ENCODE data around the gene IKZF1. TPM values are rescaled to one million over a fixed set of nuclear protein-coding genes. Genes with fewer than 3 reads are reported as not detected.

Gene IKZF1
- total RNA-seq, 1 donor from 2014 or later, result 2.1 TPM

- Histone ChIP-seq H3K4me1 (ENCODE audit: control insufficient read depth in 3 of 3, insufficient read depth in 3 of 3, low read length in 3 of 3) (no peaks in the 10 kb centered on the region), H3K4me3 (ENCODE audit: low read length in 3 of 3) (no peak overlapping the region), H3K9me3 (ENCODE audit: control insufficient read depth in 3 of 3, low read length in 3 of 3) (no peaks in the 10 kb centered on the region), H3K27ac (ENCODE audit: low read depth, low read length) (no peak overlapping the region), H3K36me3 (ENCODE audit: control insufficient read depth in 3 of 3, insufficient read depth in 3 of 3, low read length in 3 of 3) (no peaks in the 10 kb centered on the region), H3K9ac (ENCODE audit: low read depth in 1 of 3, low read length in 3 of 3) (no peak overlapping the region), H3K27me3 (ENCODE audit: control insufficient read depth in 3 of 3, insufficient read depth in 3 of 3, low read length in 3 of 3) (peaks cover 4 to 26% (median 7%) of the 10 kb centered on the region in 3 donors)
Observed at GRCh38 chr7:50317697-50318669, 13.5 kb downstream of the IKZF1 start.

DNA sequence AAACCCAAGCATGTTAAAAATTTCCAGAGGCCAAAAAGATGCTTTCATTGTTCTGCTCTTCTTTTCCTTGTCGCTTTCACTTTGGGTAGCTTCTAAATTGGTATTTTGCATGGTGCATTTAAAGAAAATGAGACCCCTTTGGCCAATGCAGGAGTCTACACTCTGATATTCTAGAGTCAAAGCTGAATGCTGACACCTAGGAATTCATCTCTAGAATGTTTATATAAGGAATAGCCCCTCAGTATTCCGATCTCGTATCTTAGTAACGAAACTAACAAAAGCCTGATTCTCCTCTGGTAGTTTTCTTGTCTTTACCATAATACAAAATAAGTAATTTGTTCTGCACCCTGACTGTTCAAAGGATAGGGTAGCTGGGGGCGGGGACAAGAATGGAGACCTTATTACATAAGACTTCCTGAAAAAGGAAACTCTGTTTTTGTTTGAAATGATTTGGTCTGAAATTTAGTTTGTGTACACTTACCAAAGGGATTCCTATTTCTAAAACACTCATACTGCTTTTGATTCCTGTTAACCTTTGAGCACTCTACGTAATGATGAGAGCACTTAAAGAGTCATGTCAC, 17.1 kb downstream of the IKZF1 start:
- Histone ChIP-seq H3K4me1 (ENCODE audit: control insufficient read depth in 3 of 3, insufficient read depth in 3 of 3, low read length in 3 of 3) (no peaks in the 10 kb centered on the region), H3K4me3 (ENCODE audit: low read length in 3 of 3) (no peak overlapping the region), H3K9ac (ENCODE audit: low read depth in 1 of 3, low read length in 3 of 3) (no peak overlapping the region), H3K27me3 (ENCODE audit: control insufficient read depth in 3 of 3, insufficient read depth in 3 of 3, low read length in 3 of 3) (peaks cover 0 to 5% (median 0%) of the 10 kb centered on the region in 3 donors), H3K27ac (ENCODE audit: low read depth, low read length) (no peak overlapping the region), H3K9me3 (ENCODE audit: control insufficient read depth in 3 of 3, low read length in 3 of 3) (no peaks in the 10 kb centered on the region), H3K36me3 (ENCODE audit: control insufficient read depth in 3 of 3, insufficient read depth in 3 of 3, low read length in 3 of 3) (no peaks in the 10 kb centered on the region)

- Histone ChIP-seq H3K9me3 (ENCODE audit: control insufficient read depth in 3 of 3, low read length in 3 of 3) (no peaks in the 10 kb centered on the region), H3K9ac (ENCODE audit: low read depth in 1 of 3, low read length in 3 of 3) (no peak overlapping the region), H3K27me3 (ENCODE audit: control insufficient read depth in 3 of 3, insufficient read depth in 3 of 3, low read length in 3 of 3) (peaks cover 0 to 5% (median 5%) of the 10 kb centered on the region in 3 donors), H3K36me3 (ENCODE audit: control insufficient read depth in 3 of 3, insufficient read depth in 3 of 3, low read length in 3 of 3) (no peaks in the 10 kb centered on the region), H3K4me1 (ENCODE audit: control insufficient read depth in 3 of 3, insufficient read depth in 3 of 3, low read length in 3 of 3) (no peaks in the 10 kb centered on the region), H3K27ac (ENCODE audit: low read depth, low read length) (no peak overlapping the region), H3K4me3 (ENCODE audit: low read length in 3 of 3) (no peak overlapping the region)
Observed at GRCh38 chr7:50324113-50324512, 19.6 kb downstream of the IKZF1 start.

DNA sequence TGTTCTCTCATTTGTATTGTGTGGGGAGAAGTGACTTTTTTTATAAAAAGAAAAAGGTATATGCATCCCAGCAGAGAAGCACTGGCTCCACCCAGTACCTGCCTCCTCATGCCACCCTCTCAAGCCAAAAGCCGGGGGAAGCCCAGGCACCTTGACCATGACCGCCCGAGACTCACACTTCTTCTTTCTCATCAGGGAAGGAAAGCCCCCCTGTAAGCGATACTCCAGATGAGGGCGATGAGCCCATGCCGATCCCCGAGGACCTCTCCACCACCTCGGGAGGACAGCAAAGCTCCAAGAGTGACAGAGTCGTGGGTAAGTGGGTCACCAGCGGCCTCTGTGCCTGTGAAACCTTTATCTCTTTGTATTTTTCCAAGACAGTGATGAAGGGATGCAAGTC, 22.9 kb downstream of the IKZF1 start:
- Histone ChIP-seq H3K9me3 (ENCODE audit: control insufficient read depth in 3 of 3, low read length in 3 of 3) (no peaks in the 10 kb centered on the region), H3K4me3 (ENCODE audit: low read length in 3 of 3) (no peak overlapping the region), H3K27me3 (ENCODE audit: control insufficient read depth in 3 of 3, insufficient read depth in 3 of 3, low read length in 3 of 3) (peaks cover 0 to 5% (median 5%) of the 10 kb centered on the region in 3 donors), H3K27ac (ENCODE audit: low read depth, low read length) (no peak overlapping the region), H3K36me3 (ENCODE audit: control insufficient read depth in 3 of 3, insufficient read depth in 3 of 3, low read length in 3 of 3) (no peaks in the 10 kb centered on the region), H3K4me1 (ENCODE audit: control insufficient read depth in 3 of 3, insufficient read depth in 3 of 3, low read length in 3 of 3) (peaks cover 0 to 4% (median 0%) of the 10 kb centered on the region in 3 donors), H3K9ac (ENCODE audit: low read depth in 1 of 3, low read length in 3 of 3) (no peak overlapping the region)

DNA sequence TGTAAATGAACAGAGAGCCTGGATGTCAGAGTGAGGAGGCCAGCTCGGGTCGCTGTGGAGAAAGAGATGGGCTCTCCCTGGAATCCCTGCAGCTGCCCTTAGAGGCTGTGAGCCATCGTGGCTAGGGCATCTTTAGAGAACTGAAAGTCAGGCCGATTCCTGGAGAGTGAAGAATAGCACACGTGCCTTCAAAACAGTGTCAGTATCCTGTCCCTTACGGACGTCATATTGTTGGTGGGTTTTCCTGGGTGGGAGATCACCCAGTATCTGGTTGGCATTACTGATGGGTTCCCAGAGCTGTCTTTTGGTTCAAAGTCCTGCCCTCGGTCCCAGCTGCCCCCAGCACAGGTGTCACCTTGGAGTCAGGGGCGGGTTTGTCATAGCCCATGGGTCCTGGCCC, 25.3 kb downstream of the IKZF1 start:
- H3K4me1 ChIP-seq (ENCODE audit: control insufficient read depth in 3 of 3, insufficient read depth in 3 of 3, low read length in 3 of 3), result peaks cover 0 to 4% (median 0%) of the 10 kb centered on the region in 3 donors
- no peaks in the 10 kb centered on the region for H3K9me3 ChIP-seq (ENCODE audit: control insufficient read depth in 3 of 3, low read length in 3 of 3)
- no peak overlapping the region for H3K9ac ChIP-seq (ENCODE audit: low read depth in 1 of 3, low read length in 3 of 3)
- H3K27me3 ChIP-seq (ENCODE audit: control insufficient read depth in 3 of 3, insufficient read depth in 3 of 3, low read length in 3 of 3), result peaks cover 0 to 5% (median 4%) of the 10 kb centered on the region in 3 donors
- no peak overlapping the region for H3K27ac ChIP-seq (ENCODE audit: low read depth, low read length)
- H3K36me3 ChIP-seq (ENCODE audit: control insufficient read depth in 3 of 3, insufficient read depth in 3 of 3, low read length in 3 of 3), result no peaks in the 10 kb centered on the region
- no peak overlapping the region for H3K4me3 ChIP-seq (ENCODE audit: low read length in 3 of 3)

GRCh38 chr7:50330254-50330653, 25.7 kb downstream of the IKZF1 start:
- Histone ChIP-seq H3K27ac (ENCODE audit: low read depth, low read length) (no peak overlapping the region), H3K36me3 (ENCODE audit: control insufficient read depth in 3 of 3, insufficient read depth in 3 of 3, low read length in 3 of 3) (no peaks in the 10 kb centered on the region), H3K4me3 (ENCODE audit: low read length in 3 of 3) (no peak overlapping the region), H3K9me3 (ENCODE audit: control insufficient read depth in 3 of 3, low read length in 3 of 3) (no peaks in the 10 kb centered on the region), H3K4me1 (ENCODE audit: control insufficient read depth in 3 of 3, insufficient read depth in 3 of 3, low read length in 3 of 3) (peaks cover 0 to 4% (median 0%) of the 10 kb centered on the region in 3 donors), H3K27me3 (ENCODE audit: control insufficient read depth in 3 of 3, insufficient read depth in 3 of 3, low read length in 3 of 3) (peaks cover 0 to 5% (median 4%) of the 10 kb centered on the region in 3 donors), H3K9ac (ENCODE audit: low read depth in 1 of 3, low read length in 3 of 3) (no peak overlapping the region)

DNA sequence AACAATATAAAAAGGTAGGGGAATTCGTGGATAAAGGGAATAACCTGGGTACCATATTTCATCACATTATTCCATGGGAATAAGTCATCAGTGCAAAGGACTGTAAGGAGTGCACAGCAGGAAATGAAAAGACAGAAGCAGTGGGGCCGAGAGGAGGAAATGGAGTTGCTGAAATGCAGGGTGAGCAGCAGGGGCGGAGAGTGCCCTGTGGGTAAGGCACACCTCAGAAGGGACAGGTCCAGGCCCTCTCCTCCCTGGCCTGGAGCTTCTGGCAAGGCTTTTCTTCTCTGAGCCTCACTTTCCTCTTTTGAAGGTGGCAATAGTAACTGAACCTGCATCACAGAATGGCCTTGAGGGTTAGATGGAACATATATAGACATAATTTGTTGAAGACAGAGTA, 26.2 kb downstream of the IKZF1 start:
- Histone ChIP-seq H3K4me3 (ENCODE audit: low read length in 3 of 3) (no peak overlapping the region), H3K9me3 (ENCODE audit: control insufficient read depth in 3 of 3, low read length in 3 of 3) (no peaks in the 10 kb centered on the region), H3K4me1 (ENCODE audit: control insufficient read depth in 3 of 3, insufficient read depth in 3 of 3, low read length in 3 of 3) (peaks cover 0 to 9% (median 0%) of the 10 kb centered on the region in 3 donors), H3K27me3 (ENCODE audit: control insufficient read depth in 3 of 3, insufficient read depth in 3 of 3, low read length in 3 of 3) (peaks cover 0 to 8% (median 4%) of the 10 kb centered on the region in 3 donors), H3K27ac (ENCODE audit: low read depth, low read length) (no peak overlapping the region), H3K36me3 (ENCODE audit: control insufficient read depth in 3 of 3, insufficient read depth in 3 of 3, low read length in 3 of 3) (no peaks in the 10 kb centered on the region), H3K9ac (ENCODE audit: low read depth in 1 of 3, low read length in 3 of 3) (no peak overlapping the region)

GRCh38 chr7:50331564-50332208, 27.2 kb downstream of the IKZF1 start:
- Histone ChIP-seq H3K27me3 (ENCODE audit: control insufficient read depth in 3 of 3, insufficient read depth in 3 of 3, low read length in 3 of 3) (peaks cover 0 to 9% (median 4%) of the 10 kb centered on the region in 3 donors), H3K4me3 (ENCODE audit: low read length in 3 of 3) (no peak overlapping the region), H3K9ac (ENCODE audit: low read depth in 1 of 3, low read length in 3 of 3) (no peak overlapping the region), H3K36me3 (ENCODE audit: control insufficient read depth in 3 of 3, insufficient read depth in 3 of 3, low read length in 3 of 3) (no peaks in the 10 kb centered on the region), H3K27ac (ENCODE audit: low read depth, low read length) (no peak overlapping the region), H3K9me3 (ENCODE audit: control insufficient read depth in 3 of 3, low read length in 3 of 3) (no peaks in the 10 kb centered on the region), H3K4me1 (ENCODE audit: control insufficient read depth in 3 of 3, insufficient read depth in 3 of 3, low read length in 3 of 3) (peaks cover 0 to 10% (median 0%) of the 10 kb centered on the region in 3 donors)

- Histone ChIP-seq H3K4me3 (ENCODE audit: low read length in 3 of 3) (no peak overlapping the region), H3K36me3 (ENCODE audit: control insufficient read depth in 3 of 3, insufficient read depth in 3 of 3, low read length in 3 of 3) (no peaks in the 10 kb centered on the region), H3K9ac (ENCODE audit: low read depth in 1 of 3, low read length in 3 of 3) (no peak overlapping the region), H3K27me3 (ENCODE audit: control insufficient read depth in 3 of 3, insufficient read depth in 3 of 3, low read length in 3 of 3) (peaks cover 0 to 7% (median 4%) of the 10 kb centered on the region in 3 donors), H3K4me1 (ENCODE audit: control insufficient read depth in 3 of 3, insufficient read depth in 3 of 3, low read length in 3 of 3) (peaks cover 0 to 10% (median 0%) of the 10 kb centered on the region in 3 donors), H3K9me3 (ENCODE audit: control insufficient read depth in 3 of 3, low read length in 3 of 3) (no peaks in the 10 kb centered on the region), H3K27ac (ENCODE audit: low read depth, low read length) (no peak overlapping the region)
Observed at GRCh38 chr7:50332241-50333165, 28.0 kb downstream of the IKZF1 start.
